Keratinocyte (primary cell): ENCODE data around the gene TNFAIP6.

ENCODE experiments used
- EZH2 ChIP-seq: IDR thresholded peaks from one replicate; pipeline ENCODE4 v1.6.1; 2012; ENCODE audit warnings: inconsistent platforms, mild to moderate bottlenecking, low read length, moderate library complexity
- TF ChIP-seq, protein P1 (sequence below), 3 experiments: IDR thresholded peaks in 1 of 3; conservative IDR thresholded peaks in 1 of 3; optimal IDR thresholded peaks in 1 of 3; 2 replicates in 2 of 3; 3 replicates in 1 of 3; pipeline versions ENCODE3 to v1.5.1; 2011; ENCODE audit warnings: low read length in 3 of 3, mild to moderate bottlenecking in 3 of 3, moderate library complexity in 2 of 3, control low read depth in 1 of 3, inconsistent platforms in 1 of 3; ENCODE audit not compliant: insufficient read depth in 2 of 3; ENCODE audit errors: extremely low read depth in 1 of 3

DNA sequence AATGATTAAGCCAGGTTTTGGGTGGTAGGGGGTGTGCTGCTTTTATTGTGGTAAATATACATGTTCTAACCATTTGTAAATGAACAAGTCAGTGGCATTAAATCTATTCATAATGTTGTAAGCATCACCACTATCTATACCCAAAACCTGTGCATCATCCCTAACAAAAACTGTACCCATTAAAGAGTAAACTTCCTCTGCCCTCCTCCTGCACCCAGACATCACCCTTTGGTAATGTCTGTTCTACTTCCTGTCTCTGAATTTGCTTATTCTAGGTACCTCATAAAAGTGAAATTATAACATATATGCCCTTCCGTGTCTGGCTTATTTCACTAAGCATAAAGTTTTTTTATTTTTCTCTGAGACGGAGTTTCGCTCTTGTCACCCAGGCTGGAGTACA, 66.4 kb downstream of the TNFAIP6 start:
- TF ChIP-seq, protein P1, sequence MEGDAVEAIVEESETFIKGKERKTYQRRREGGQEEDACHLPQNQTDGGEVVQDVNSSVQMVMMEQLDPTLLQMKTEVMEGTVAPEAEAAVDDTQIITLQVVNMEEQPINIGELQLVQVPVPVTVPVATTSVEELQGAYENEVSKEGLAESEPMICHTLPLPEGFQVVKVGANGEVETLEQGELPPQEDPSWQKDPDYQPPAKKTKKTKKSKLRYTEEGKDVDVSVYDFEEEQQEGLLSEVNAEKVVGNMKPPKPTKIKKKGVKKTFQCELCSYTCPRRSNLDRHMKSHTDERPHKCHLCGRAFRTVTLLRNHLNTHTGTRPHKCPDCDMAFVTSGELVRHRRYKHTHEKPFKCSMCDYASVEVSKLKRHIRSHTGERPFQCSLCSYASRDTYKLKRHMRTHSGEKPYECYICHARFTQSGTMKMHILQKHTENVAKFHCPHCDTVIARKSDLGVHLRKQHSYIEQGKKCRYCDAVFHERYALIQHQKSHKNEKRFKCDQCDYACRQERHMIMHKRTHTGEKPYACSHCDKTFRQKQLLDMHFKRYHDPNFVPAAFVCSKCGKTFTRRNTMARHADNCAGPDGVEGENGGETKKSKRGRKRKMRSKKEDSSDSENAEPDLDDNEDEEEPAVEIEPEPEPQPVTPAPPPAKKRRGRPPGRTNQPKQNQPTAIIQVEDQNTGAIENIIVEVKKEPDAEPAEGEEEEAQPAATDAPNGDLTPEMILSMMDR (optimal IDR thresholded peaks at IDR 0.05 in 1 of 3, IDR thresholded peaks at IDR 0.05 in 1 of 3, conservative IDR thresholded peaks at IDR 0.05 in 1 of 3; ENCODE audit: extremely low read depth in 1 of 3, insufficient read depth in 2 of 3, low read length in 3 of 3): no peak
- TF ChIP-seq EZH2: no peak
